OCI-LY7 (cell line): ENCODE measurements around the gene RBPMS2. TPM values are rescaled to one million over a fixed set of nuclear protein-coding genes. Genes with fewer than 3 reads are reported as not detected.

ENCODE experiments used
- BruUV-seq: library from RNA; stranded (reverse); fragments of 400-500 nt; replicated peaks from 2 replicates; lab custom pipeline; 2021; lab: Mats Ljungman, UMichigan
- CTCF ChIA-PET: fragments of 300-600 bp; sonication (Branson Sonifier 250); formaldehyde crosslinking; loops from one replicate; lab custom pipeline; 2022; ENCODE audit warnings: antibody characterized with exemption; ENCODE audit not compliant: unreplicated experiment; lab: Charles Lee
- POLR2A ChIA-PET: fragments of 300-600 bp; sonication (Branson Sonifier 250); formaldehyde crosslinking; loops from one replicate; lab custom pipeline; 2022; ENCODE audit warnings: antibody characterized with exemption; lab: Charles Lee
- DNase-seq: peaks from one replicate; pipeline ENCODE4 v3.0.0-alpha.2; 2015; ENCODE audit warnings: low spot score
- H2AFZ ChIP-seq: fragments of 200-600 bp; sonication (generic), shearing (Covaris generic); 2 replicates; pipeline ENCODE4 v1.6.1; 2014; ENCODE audit warnings: mild to moderate bottlenecking, antibody characterized with exemption, low read length, moderate library complexity
- H3K27ac ChIP-seq: fragments of 200-600 bp; sonication (generic); 2 replicates; pipeline ENCODE4 v1.5.1; 2014; ENCODE audit warnings: mixed run types, low read depth, mild to moderate bottlenecking, moderate library complexity, low read length, inconsistent platforms; ENCODE audit not compliant: poor library complexity, severe bottlenecking
- H3K36me3 ChIP-seq: fragments of 200-600 bp; sonication (generic); 2 replicates; pipeline ENCODE4 v1.6.1; 2014; ENCODE audit warnings: mild to moderate bottlenecking, antibody characterized with exemption, low read length, moderate library complexity, mixed read lengths; ENCODE audit not compliant: insufficient read depth
- H3K4me1 ChIP-seq: fragments of 200-600 bp; sonication (generic); 2 replicates; pipeline ENCODE4 v1.5.1; 2014; ENCODE audit warnings: mild to moderate bottlenecking, low read length; ENCODE audit not compliant: insufficient read depth, poor library complexity, severe bottlenecking
- H3K4me2 ChIP-seq: fragments of 200-600 bp; sonication (generic); 2 replicates; pipeline ENCODE4 v1.6.1; 2014; ENCODE audit warnings: mild to moderate bottlenecking, low read length
- H3K4me3 ChIP-seq: fragments of 200-600 bp; sonication (generic); 2 replicates; pipeline ENCODE4 v1.5.1; 2014; ENCODE audit warnings: mild to moderate bottlenecking, low read depth, low read length; ENCODE audit not compliant: poor library complexity, severe bottlenecking
- H3K79me2 ChIP-seq: fragments of 200-600 bp; sonication (generic); 2 replicates; pipeline ENCODE4 v1.6.1; 2016; ENCODE audit warnings: low read depth, mild to moderate bottlenecking, low read length, moderate library complexity, mixed read lengths; ENCODE audit not compliant: insufficient read depth
- H3K9me2 ChIP-seq: fragments of 200-600 bp; sonication (generic); 2 replicates; pipeline ENCODE4 v1.6.1; 2016; ENCODE audit warnings: mild to moderate bottlenecking, low read length, mixed read lengths; ENCODE audit not compliant: insufficient read depth
- H3K9me3 ChIP-seq: fragments of 200-600 bp; sonication (generic); 2 replicates; pipeline ENCODE4 v1.6.1; 2014; ENCODE audit warnings: mild to moderate bottlenecking, mixed run types, low read length, mixed read lengths
- H4K20me1 ChIP-seq: fragments of 200-600 bp; sonication (generic); 2 replicates; pipeline ENCODE4 v1.6.1; 2014; ENCODE audit warnings: mild to moderate bottlenecking, antibody characterized with exemption, low read length, moderate library complexity, mixed read lengths; ENCODE audit not compliant: insufficient read depth
- CTCF ChIP-seq: fragments of 200-600 bp; sonication (generic); conservative IDR thresholded peaks from 2 replicates; pipeline ENCODE4 v1.5.1; 2014; ENCODE audit warnings: mild to moderate bottlenecking, antibody characterized with exemption, low read length, moderate library complexity, mixed read lengths
- EZH2phosphoT487 ChIP-seq: fragments of 200-600 bp; sonication (generic); IDR thresholded peaks from 2 replicates; pipeline ENCODE4 v1.6.1; 2018; ENCODE audit warnings: low read depth, borderline replicate concordance, mild to moderate bottlenecking, mixed run types, antibody characterized with exemption, low read length, moderate library complexity, mixed read lengths
- intact Hi-C: fragments of 100-400 bp; cut with micrococcal nuclease; formaldehyde crosslinking; loops from one replicate; pipeline ENCODE4 v1.10.0; 2022; ENCODE audit not compliant: unreplicated experiment
- total RNA-seq, 2 experiments: library from RNA; depleted of rRNA in 1 of 2; stranded (reverse); fragments of >200 nt in 1 of 2; shearing (Covaris generic) in 1 of 2; gene quantifications; 2 replicates each; pipeline ENCODE4 v1.2.3, GENCODE V29; 2014 to 2022

The RBPMS2 gene
- total RNA-seq, 2 experiments from 2014 or later: not detected

DNA sequence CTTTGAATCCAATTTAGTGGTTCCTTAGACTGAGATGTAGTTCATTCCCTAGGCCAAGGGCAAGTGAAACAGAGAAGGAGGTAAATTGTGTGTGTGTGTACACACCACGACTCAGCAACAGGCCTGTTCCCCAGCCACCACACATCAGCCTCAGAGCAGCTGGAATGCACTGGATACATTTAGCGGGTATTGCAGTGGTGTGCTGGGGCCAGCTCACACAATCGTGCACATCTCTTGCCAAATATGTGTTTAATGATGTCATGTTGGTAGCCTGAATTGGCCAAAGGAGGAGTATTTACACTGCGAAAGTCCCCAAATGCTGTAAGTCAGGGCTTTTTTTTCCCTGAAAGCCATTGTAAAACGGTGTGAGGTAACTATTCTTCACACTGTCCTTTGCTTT, 82.3 kb downstream of the RBPMS2 start:
- intact Hi-C loops: no loop called here
- Histone ChIP-seq H3K4me3 (no peak overlapping the region), H2AFZ (no peak overlapping the region), H3K36me3 (peaks cover 54% of the 10 kb centered on the region), H3K27ac (no peak overlapping the region), H4K20me1 (peaks cover 11% of the 10 kb centered on the region; the same call in 1 of the 2 replicates), H3K9me3 (no peaks in the 10 kb centered on the region), H3K9me2 (no peaks in the 10 kb centered on the region), H3K4me1 (peaks cover 16% of the 10 kb centered on the region), H3K79me2 (peaks cover 6% of the 10 kb centered on the region; the same call in 1 of the 2 replicates), H3K4me2 (no peak overlapping the region)
- ChIA-PET CTCF (interaction anchor here (0.5 to 0.6 kb wide), 2 partner anchors 69 to 233 kb away, joined by 4 to 10 read pairs; partner anchors contain the start of gene ZNF609), POLR2A (no interaction called here)
- no peak for TF ChIP-seq EZH2phosphoT487
- no peak for TF ChIP-seq CTCF
- no TSS peak for BruUV-seq
- DNase-seq: no peak

DNA sequence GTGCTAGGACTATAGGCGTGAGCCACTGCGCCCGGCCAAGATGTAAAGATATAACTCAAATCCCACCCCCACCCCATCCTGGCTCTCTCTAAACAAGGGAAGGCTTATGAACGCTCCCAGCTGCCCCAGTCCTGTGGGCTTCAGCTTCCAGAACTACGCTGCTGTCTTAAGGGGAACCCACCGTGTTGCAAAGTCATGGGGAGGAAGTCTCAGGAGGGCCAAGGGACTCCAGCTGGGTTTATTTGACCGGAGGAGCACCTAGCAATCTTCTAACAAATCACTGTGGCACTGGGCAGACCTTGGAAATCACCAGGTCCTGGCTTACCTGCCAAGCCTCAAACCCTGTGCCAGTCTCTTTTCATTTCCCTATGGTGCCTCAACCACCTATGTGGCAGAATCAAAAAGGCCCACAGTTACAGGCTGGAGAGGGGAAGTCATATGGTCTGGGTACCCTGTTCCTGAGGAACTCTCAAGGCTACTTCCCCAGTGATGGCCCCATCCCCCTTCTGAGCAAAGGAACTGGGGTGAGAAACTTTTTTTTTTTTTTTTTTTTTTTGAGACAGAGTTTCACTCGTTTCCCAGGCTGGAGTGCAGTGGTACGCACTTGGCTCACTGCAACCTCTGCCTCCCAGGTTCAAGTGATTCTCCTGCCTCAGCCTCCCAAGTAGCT, 83.4 kb downstream of the RBPMS2 start:
- H3K36me3 ChIP-seq: peaks cover 65% of the 10 kb centered on the region
- no peak for DNase-seq
- CTCF ChIA-PET: no interaction called here
- H3K9me2 ChIP-seq: no peaks in the 10 kb centered on the region
- H3K4me1 ChIP-seq: peaks cover 16% of the 10 kb centered on the region
- no TSS peak for BruUV-seq
- H2AFZ ChIP-seq: no peak overlapping the region
- POLR2A ChIA-PET: interaction anchor here (0.6 kb wide), 1 partner anchor 469 kb away, joined by 3 read pairs; no protein-coding TSS in a partner anchor
- intact Hi-C loops: no loop called here
- TF ChIP-seq EZH2phosphoT487 (no peak), CTCF (no peak)
- H3K79me2 ChIP-seq: peaks cover 6% of the 10 kb centered on the region; the same call in 1 of the 2 replicates
- no peak overlapping the region for H3K4me3 ChIP-seq
- H3K4me2 ChIP-seq: no peak overlapping the region
- H4K20me1 ChIP-seq: peaks cover 4% of the 10 kb centered on the region; the same call in 1 of the 2 replicates
- H3K9me3 ChIP-seq: no peaks in the 10 kb centered on the region
- no peak overlapping the region for H3K27ac ChIP-seq
